ENCODE data around the gene KLK14.

Gene KLK14

DNA sequence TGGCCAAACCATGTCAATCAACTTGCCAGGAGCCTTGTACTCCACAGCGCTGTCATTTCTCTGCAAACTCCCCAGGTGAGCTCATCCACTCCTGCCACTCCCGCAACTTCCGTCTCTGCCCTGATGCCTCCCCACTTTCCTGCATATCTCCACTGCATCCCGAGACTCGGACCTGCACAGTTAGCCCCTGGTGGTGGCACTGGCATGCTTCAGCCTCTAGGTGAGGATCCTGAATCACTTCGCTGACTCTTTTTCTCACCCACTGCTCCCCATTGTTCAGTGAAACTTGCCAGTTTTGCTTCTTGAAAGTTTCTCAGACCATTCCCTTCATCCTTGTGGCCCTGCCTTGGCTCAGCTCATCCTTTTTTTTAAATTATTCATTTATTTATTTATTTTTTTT lies 28.9 kb upstream of the KLK14 start:
- in situ Hi-C loops (cut with MboI; ENCODE audit: low pct_unique_long_range_greater_than_20kb, low sequenced_read_pairs, unreplicated experiment): no loop called here
- TF ChIP-seq, protein P1, sequence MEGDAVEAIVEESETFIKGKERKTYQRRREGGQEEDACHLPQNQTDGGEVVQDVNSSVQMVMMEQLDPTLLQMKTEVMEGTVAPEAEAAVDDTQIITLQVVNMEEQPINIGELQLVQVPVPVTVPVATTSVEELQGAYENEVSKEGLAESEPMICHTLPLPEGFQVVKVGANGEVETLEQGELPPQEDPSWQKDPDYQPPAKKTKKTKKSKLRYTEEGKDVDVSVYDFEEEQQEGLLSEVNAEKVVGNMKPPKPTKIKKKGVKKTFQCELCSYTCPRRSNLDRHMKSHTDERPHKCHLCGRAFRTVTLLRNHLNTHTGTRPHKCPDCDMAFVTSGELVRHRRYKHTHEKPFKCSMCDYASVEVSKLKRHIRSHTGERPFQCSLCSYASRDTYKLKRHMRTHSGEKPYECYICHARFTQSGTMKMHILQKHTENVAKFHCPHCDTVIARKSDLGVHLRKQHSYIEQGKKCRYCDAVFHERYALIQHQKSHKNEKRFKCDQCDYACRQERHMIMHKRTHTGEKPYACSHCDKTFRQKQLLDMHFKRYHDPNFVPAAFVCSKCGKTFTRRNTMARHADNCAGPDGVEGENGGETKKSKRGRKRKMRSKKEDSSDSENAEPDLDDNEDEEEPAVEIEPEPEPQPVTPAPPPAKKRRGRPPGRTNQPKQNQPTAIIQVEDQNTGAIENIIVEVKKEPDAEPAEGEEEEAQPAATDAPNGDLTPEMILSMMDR (IDR thresholded peaks at IDR 0.05; ENCODE audit: extremely low read depth, insufficient read depth, missing control alignments): no peak
- DNase-seq (ENCODE audit: low spot score): no peak

DNA sequence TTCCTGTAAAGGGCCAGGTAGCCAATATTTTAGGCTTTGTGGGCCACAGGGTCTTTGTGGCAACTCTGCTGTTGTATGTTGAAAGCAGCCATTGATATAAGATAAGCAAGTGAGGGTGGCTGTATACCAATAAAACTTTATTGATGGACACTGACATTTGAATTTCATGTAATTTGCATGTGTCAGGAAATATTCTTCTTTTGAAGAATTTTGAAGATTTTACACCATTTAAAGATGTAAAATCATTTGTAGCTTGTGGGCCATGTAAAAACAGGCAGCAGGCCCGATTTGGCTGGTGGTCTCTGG lies 27.9 kb upstream of the KLK14 start:
- in situ Hi-C loops (cut with MboI; ENCODE audit: low pct_unique_long_range_greater_than_20kb, low sequenced_read_pairs, unreplicated experiment): no loop called here
- no peak for DNase-seq (ENCODE audit: low spot score)
- TF ChIP-seq, protein P1 (IDR thresholded peaks at IDR 0.05; ENCODE audit: extremely low read depth, insufficient read depth, missing control alignments): no peak

DNA sequence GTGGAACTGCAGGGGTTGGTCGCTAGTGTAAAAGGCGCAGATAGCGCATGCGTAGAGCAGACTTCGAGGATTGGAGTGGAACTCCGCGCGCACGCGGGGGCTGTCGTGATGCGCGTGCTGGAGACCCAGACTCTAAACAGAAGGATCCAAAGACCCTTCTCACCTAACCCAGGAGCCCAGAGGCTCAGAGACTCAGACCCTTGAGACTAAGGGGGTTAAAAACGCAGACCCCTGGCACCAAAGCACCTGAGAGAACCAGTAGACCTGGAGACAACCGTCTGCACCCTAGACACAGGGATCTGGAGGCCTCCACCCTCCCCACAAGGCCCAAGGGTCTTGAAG lies 26.1 kb upstream of the KLK14 start:
- DNase-seq (ENCODE audit: low spot score): no peak

DNA sequence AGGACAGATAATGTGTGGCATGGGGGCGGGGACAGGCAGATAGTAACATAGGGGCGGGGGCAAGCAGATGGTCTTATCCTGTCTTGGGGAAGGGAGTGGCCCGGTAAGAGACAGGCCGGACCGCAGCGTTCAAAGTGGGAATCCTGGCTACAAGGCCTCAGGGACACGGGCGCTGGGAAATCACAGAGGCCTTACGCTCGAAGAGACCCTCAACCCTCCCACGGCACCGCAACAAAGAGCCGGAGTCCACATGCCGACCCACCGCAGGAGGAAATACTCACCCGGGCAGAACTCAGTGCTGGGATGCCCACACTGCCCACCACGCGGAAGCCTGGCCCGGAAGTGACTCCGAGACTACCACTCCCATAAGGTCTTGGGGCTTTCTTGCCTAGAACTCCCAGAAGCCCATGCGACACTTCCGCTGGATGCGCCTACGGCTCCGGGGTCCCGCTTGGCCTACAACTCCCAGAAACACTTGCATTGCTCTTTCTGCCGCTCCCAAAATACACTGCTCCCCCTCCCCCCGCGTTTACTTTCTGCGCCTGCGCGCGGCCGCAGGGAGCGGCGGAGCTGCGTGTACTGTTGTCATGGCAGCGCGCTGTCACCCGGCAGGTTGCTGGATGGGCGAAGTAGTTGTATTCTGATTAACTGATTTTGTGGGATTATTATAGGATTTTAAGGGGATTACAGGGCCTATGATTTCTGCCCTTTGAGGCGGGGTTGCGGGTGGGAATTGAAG lies 25.5 kb upstream of the KLK14 start, which contains the start of gene CTU1:
TSS of gene CTU1 (minus strand) at position 344 of the 739 bp plus-strand sequence. CDS start 3,840 bp downstream, outside the sequence.
- in situ Hi-C loops (cut with MboI; ENCODE audit: low pct_unique_long_range_greater_than_20kb, low sequenced_read_pairs, unreplicated experiment): no loop called here
- peak; percentile 97 for DNase-seq (ENCODE audit: low spot score)
- TF ChIP-seq, protein P1 (IDR thresholded peaks at IDR 0.05; ENCODE audit: extremely low read depth, insufficient read depth, missing control alignments): no peak

More for the DNA sequence above, 26.1 kb upstream of the KLK14 start:
- TF ChIP-seq, protein P1 (IDR thresholded peaks at IDR 0.05; ENCODE audit: extremely low read depth, insufficient read depth, missing control alignments): no peak
- in situ Hi-C loops (cut with MboI; ENCODE audit: low pct_unique_long_range_greater_than_20kb, low sequenced_read_pairs, unreplicated experiment): no loop called here

DNA sequence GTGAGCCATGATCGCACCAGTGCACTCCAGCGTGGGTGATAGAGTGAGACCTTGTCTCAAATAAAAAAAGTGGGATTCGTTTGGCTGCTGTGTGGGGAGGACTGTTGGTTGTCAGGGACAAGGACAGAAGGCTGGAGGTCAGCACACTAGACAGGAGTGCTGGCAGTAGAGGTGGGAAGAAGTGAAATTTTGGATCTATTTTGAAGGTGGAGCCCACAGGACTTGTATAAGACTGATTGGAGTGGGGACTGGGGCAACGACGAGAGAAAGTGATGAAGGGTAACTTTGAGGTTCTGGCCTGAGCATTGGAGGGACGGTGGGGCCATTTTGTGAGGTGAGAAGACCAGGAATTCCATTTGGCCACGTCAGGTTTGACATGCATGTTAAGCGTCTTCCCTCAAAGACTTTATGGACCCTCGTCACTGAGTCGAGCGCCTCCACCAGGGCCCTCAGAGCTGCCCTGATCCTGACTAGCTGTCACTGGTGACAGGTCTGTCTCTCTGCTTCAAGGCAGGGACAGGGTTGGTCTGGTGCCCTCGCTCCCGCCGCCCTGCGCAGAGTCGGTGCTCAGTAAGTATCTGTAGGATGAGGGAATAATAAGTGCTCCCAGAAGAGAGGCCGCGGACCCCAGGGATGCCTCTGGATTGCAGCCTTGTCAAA lies 24.8 kb upstream of the KLK14 start:
- TF ChIP-seq, protein P1 (IDR thresholded peaks at IDR 0.05; ENCODE audit: extremely low read depth, insufficient read depth, missing control alignments): no peak
- in situ Hi-C loops (cut with MboI; ENCODE audit: low pct_unique_long_range_greater_than_20kb, low sequenced_read_pairs, unreplicated experiment): no loop called here
- DNase-seq (ENCODE audit: low spot score): no peak

DNA sequence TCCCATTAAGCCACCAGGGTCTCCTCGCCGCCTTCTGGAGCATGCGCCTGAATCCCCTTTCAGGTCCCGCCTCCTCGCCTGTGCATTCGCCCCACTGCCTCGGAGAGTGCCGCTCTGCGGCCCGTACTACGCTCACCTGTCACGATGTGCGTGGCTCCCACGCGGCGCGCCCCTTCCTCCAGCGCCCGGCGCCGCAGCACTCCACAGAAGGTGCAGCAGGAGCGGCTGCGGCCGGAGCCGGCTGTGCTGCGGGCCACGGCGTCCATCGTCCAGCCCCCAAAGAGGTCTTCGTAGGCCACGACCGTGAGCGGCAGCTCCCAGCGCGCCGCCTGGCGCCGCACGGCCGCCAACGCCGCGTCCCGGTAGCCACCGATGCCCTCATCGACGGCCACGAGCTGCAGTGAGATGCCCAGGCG lies 21.2 kb upstream of the KLK14 start:
- no peak for DNase-seq (ENCODE audit: low spot score)
- TF ChIP-seq, protein P1 (IDR thresholded peaks at IDR 0.05; ENCODE audit: extremely low read depth, insufficient read depth, missing control alignments): no peak
- in situ Hi-C loops (cut with MboI; ENCODE audit: low pct_unique_long_range_greater_than_20kb, low sequenced_read_pairs, unreplicated experiment): no loop called here

All from GM13977 (cell line).